GM18868 (cell line): ENCODE data around the gene MOB3B.

Experiments used
- ATAC-seq: cut with Tn5 transposase; IDR thresholded peaks from one replicate; pipeline ENCODE4 v1.9.1; 2021; ENCODE audit warnings: mild to moderate bottlenecking, moderate library complexity; ENCODE audit not compliant: unreplicated experiment

MOB3B gene

GRCh38 chr9:27394154-27394825, 135.3 kb downstream of the MOB3B start:
- no peak for ATAC-seq

GRCh38 chr9:27393054-27393846, 136.4 kb downstream of the MOB3B start:
- ATAC-seq = peak; percentile 61

- ATAC-seq = no peak
Observed at GRCh38 chr9:27392451-27392850, 137.2 kb downstream of the MOB3B start.

- ATAC-seq = no peak
Observed at GRCh38 chr9:27391040-27391895, 138.3 kb downstream of the MOB3B start.

- no peak for ATAC-seq
Observed at GRCh38 chr9:27388150-27388549, 141.5 kb downstream of the MOB3B start.

- no peak for ATAC-seq
Observed at GRCh38 chr9:27387722-27388121, 141.9 kb downstream of the MOB3B start.

GRCh38 chr9:27386571-27387091, 143.0 kb downstream of the MOB3B start:
- ATAC-seq = peak; percentile 36

- ATAC-seq = no peak
Observed at GRCh38 chr9:27385606-27386322, 143.8 kb downstream of the MOB3B start.

- no peak for ATAC-seq
Observed at GRCh38 chr9:27384262-27385014, 145.2 kb downstream of the MOB3B start.

GRCh38 chr9:27383524-27383923, 146.1 kb downstream of the MOB3B start:
- no peak for ATAC-seq

GRCh38 chr9:27382975-27383374, 146.6 kb downstream of the MOB3B start:
- no peak for ATAC-seq

GRCh38 chr9:27382308-27382707, 147.3 kb downstream of the MOB3B start:
- ATAC-seq = no peak

- peak; percentile 36 for ATAC-seq
Observed at GRCh38 chr9:27379311-27380251, 150.0 kb downstream of the MOB3B start.

GRCh38 chr9:27377811-27378456, 151.7 kb downstream of the MOB3B start:
- ATAC-seq = peak; percentile 86

GRCh38 chr9:27377147-27377807, 152.3 kb downstream of the MOB3B start:
- peak; percentile 19 for ATAC-seq

- no peak for ATAC-seq
Observed at GRCh38 chr9:27373851-27374250, 155.8 kb downstream of the MOB3B start.

- no peak for ATAC-seq
Observed at GRCh38 chr9:27372615-27373014, 157.0 kb downstream of the MOB3B start.

GRCh38 chr9:27371382-27371781, 158.2 kb downstream of the MOB3B start:
- ATAC-seq = no peak
